ENCODE results near the gene ZKSCAN8. TPM values are rescaled to one million over a fixed set of nuclear protein-coding genes. Genes with fewer than 3 reads are reported as not detected.

ZKSCAN8 gene
- total RNA-seq, 1 donor from 2014 or later = 17.7 TPM

GRCh38 chr6:28154357-28154756 is 12.7 kb downstream of the ZKSCAN8 start:
- Mint-ChIP-seq H3K27ac (no peak overlapping the region), H3K27me3 (no peaks in the 10 kb centered on the region), H3K9me3 (peaks cover 63% of the 10 kb centered on the region), H3K4me3 (no peak overlapping the region), H3K4me1 (peaks cover 1% of the 10 kb centered on the region), H3K36me3 (ENCODE audit: low read depth) (peaks cover 93% of the 10 kb centered on the region)
- DNase-seq = no peak
- intact Hi-C loops (cut with micrococcal nuclease) = no loop called here

GRCh38 chr6:28158318-28158717 is 16.6 kb downstream of the ZKSCAN8 start:
- Mint-ChIP-seq H3K4me1 (peaks cover 8% of the 10 kb centered on the region), H3K27ac (no peak overlapping the region), H3K27me3 (no peaks in the 10 kb centered on the region), H3K4me3 (no peak overlapping the region), H3K9me3 (peaks cover 54% of the 10 kb centered on the region), H3K36me3 (ENCODE audit: low read depth) (peaks cover 73% of the 10 kb centered on the region)
- DNase-seq = no peak
- intact Hi-C loops (cut with micrococcal nuclease) = no loop called here

DNA sequence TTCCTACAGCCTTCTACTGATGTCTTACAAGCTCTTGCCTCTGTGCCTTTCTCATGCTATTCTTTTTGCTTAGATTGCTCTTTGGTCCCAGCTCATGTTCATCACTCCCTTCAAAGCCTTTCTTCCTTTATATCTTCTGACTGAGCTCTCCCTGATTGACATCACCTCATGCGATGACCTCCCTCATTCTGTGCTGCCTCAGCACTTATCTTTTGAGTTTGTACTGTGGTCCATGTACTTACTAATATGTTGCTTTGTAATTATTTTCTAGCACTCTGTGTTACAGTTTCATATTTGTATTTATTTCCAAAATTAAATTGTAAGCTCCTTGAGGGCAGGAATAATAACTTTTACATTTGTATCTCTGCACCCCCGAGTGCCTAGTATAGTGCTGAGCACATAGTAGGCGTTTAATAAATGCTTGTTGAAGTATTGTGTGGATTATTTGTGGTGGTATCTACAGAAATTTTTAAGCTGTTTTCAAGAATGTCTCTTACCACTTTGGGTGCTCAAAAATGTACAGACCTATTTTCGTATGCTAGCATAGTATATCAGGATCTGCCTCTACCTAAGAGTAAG is 17.4 kb downstream of the ZKSCAN8 start:
- Mint-ChIP-seq H3K4me3 (no peak overlapping the region), H3K9me3 (peaks cover 48% of the 10 kb centered on the region), H3K27ac (no peak overlapping the region), H3K4me1 (peaks cover 8% of the 10 kb centered on the region), H3K36me3 (ENCODE audit: low read depth) (peaks cover 67% of the 10 kb centered on the region), H3K27me3 (no peaks in the 10 kb centered on the region)
- no peak for DNase-seq
- intact Hi-C loops (cut with micrococcal nuclease) = no loop called here

- intact Hi-C loops (cut with micrococcal nuclease) = no loop called here
- Mint-ChIP-seq H3K27ac (no peak overlapping the region), H3K4me1 (peaks cover 8% of the 10 kb centered on the region)
Observed at GRCh38 chr6:28160233-28160632, 18.6 kb downstream of the ZKSCAN8 start.

DNA sequence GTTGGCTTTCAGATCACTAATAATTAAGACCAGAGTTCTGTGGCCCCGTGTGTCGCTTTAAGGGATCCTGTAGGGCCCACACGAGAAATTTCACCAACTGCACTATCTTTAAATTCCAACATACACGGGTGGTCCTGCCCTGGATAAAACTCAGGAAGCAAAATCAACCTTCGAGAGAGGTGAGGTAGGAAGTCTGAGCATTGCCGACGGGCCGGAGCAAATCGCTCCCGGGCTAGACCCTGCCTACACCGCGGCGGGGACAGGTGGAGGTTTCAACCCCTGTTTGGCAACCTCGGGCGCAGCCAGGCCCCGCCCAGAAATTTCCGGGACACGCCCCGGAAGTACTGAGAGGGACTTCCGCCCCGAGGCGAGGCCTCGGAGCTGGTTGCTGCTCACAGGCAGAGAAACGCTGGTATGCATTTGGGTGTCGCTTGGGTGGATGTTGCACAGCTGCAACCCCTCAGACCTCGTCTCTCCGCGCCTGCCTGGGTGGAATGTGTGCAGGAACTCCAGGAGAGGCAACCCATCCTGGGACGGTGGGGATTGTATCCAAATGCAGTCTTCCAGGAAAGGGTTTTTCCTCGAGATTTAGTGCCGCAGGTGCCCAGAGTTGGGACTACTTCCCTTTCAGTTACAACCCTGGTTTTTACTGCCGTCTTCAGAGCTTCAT is 19.9 kb downstream of the ZKSCAN8 start:
- H3K9me3 Mint-ChIP-seq = peaks cover 34% of the 10 kb centered on the region
- intact Hi-C loops (cut with micrococcal nuclease) = no loop called here

More at GRCh38 chr6:28160233-28160632, 18.6 kb downstream of the ZKSCAN8 start:
- H3K27me3 Mint-ChIP-seq = no peaks in the 10 kb centered on the region
- DNase-seq = no peak
- peaks cover 40% of the 10 kb centered on the region for H3K9me3 Mint-ChIP-seq
- H3K36me3 Mint-ChIP-seq (ENCODE audit: low read depth) = peaks cover 56% of the 10 kb centered on the region
- H3K4me3 Mint-ChIP-seq = no peak overlapping the region

DNA sequence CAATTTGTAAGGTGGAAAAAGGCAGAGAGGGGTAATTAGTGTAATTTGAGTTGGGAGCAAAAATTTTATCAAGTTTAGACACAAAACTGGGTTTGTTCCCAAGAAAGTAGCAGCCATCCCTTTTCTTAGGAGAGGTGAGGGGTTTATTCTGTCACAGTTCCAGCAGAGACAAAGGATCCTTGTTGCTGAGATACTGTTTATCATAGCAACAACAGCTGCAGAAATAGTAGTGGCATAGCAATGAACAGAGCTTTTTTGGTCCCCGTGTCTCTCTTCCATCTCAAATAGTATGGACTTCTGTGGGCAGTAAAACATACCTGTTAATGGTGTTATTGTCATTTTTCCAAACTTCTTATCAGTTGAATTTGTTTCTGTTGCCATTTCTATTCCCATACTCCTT is 23.9 kb downstream of the ZKSCAN8 start:
- H3K27me3 Mint-ChIP-seq = no peaks in the 10 kb centered on the region
- H3K27ac Mint-ChIP-seq = no peak overlapping the region
- no peak for DNase-seq
- H3K4me3 Mint-ChIP-seq = no peak overlapping the region
- peaks cover 17% of the 10 kb centered on the region for H3K9me3 Mint-ChIP-seq
- intact Hi-C loops (cut with micrococcal nuclease) = no loop called here
- H3K36me3 Mint-ChIP-seq (ENCODE audit: low read depth) = peaks cover 9% of the 10 kb centered on the region
- H3K4me1 Mint-ChIP-seq = peaks cover 8% of the 10 kb centered on the region

More for the DNA sequence above, 19.9 kb downstream of the ZKSCAN8 start:
- peaks cover 8% of the 10 kb centered on the region for H3K4me1 Mint-ChIP-seq
- H3K27ac Mint-ChIP-seq = no peak overlapping the region
- no peaks in the 10 kb centered on the region for H3K27me3 Mint-ChIP-seq
- peaks cover 44% of the 10 kb centered on the region for H3K36me3 Mint-ChIP-seq (ENCODE audit: low read depth)
- peak; percentile 91 for DNase-seq
- H3K4me3 Mint-ChIP-seq = peak overlapping the region; percentile 64

GRCh38 chr6:28167068-28167467 is 25.4 kb downstream of the ZKSCAN8 start:
- peaks cover 5% of the 10 kb centered on the region for H3K36me3 Mint-ChIP-seq (ENCODE audit: low read depth)
- intact Hi-C loops (cut with micrococcal nuclease) = no loop called here
- no peaks in the 10 kb centered on the region for H3K27me3 Mint-ChIP-seq
- no peak for DNase-seq
- peaks cover 13% of the 10 kb centered on the region for H3K9me3 Mint-ChIP-seq
- H3K4me3 Mint-ChIP-seq = no peak overlapping the region
- H3K4me1 Mint-ChIP-seq = peaks cover 3% of the 10 kb centered on the region
- H3K27ac Mint-ChIP-seq = no peak overlapping the region

- peaks cover 2% of the 10 kb centered on the region for H3K36me3 Mint-ChIP-seq (ENCODE audit: low read depth)
- no peak for DNase-seq
- H3K9me3 Mint-ChIP-seq = peaks cover 7% of the 10 kb centered on the region
- intact Hi-C loops (cut with micrococcal nuclease) = no loop called here
- H3K27ac Mint-ChIP-seq = no peak overlapping the region
- no peaks in the 10 kb centered on the region for H3K27me3 Mint-ChIP-seq
- H3K4me3 Mint-ChIP-seq = no peak overlapping the region
- no peaks in the 10 kb centered on the region for H3K4me1 Mint-ChIP-seq
Observed at GRCh38 chr6:28167926-28168325, 26.2 kb downstream of the ZKSCAN8 start.

GRCh38 chr6:28171271-28171670 is 29.6 kb downstream of the ZKSCAN8 start:
- no peaks in the 10 kb centered on the region for H3K36me3 Mint-ChIP-seq (ENCODE audit: low read depth)
- no peak overlapping the region for H3K4me3 Mint-ChIP-seq
- no peaks in the 10 kb centered on the region for H3K4me1 Mint-ChIP-seq
- no peak overlapping the region for H3K27ac Mint-ChIP-seq
- H3K9me3 Mint-ChIP-seq = peaks cover 14% of the 10 kb centered on the region
- intact Hi-C loops (cut with micrococcal nuclease) = no loop called here
- H3K27me3 Mint-ChIP-seq = peaks cover 7% of the 10 kb centered on the region
- peak; percentile 12 for DNase-seq

DNA sequence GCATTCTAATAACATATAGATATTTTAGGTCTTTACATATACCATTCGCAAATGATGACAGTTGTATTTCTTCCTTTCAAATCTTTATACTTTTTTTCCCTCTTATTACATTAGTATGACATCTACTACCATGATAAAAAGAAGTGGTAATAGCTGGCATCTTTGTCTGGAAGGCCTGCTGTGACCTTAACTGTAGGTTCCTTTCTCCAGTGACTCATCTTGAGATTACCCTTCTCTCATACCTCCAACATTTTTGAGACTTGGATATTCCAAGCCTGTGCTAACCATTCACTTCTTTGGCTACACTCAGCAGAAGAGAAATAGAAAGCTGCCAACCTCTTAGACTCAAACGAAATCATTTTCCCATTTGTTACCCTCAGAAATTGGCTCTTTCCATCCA is 30.3 kb downstream of the ZKSCAN8 start:
- intact Hi-C loops (cut with micrococcal nuclease) = no loop called here
- Mint-ChIP-seq H3K4me3 (no peak overlapping the region), H3K27me3 (peaks cover 7% of the 10 kb centered on the region), H3K9me3 (peaks cover 14% of the 10 kb centered on the region), H3K27ac (no peak overlapping the region), H3K4me1 (no peaks in the 10 kb centered on the region), H3K36me3 (ENCODE audit: low read depth) (no peaks in the 10 kb centered on the region)
- DNase-seq = no peak

GRCh38 chr6:28176373-28176772 is 34.7 kb downstream of the ZKSCAN8 start:
- H3K27ac Mint-ChIP-seq = no peak overlapping the region
- H3K4me1 Mint-ChIP-seq = no peaks in the 10 kb centered on the region
- H3K27me3 Mint-ChIP-seq = peaks cover 9% of the 10 kb centered on the region
- H3K4me3 Mint-ChIP-seq = no peak overlapping the region
- no peak for DNase-seq
- peaks cover 7% of the 10 kb centered on the region for H3K9me3 Mint-ChIP-seq
- H3K36me3 Mint-ChIP-seq (ENCODE audit: low read depth) = no peaks in the 10 kb centered on the region
- intact Hi-C loops (cut with micrococcal nuclease) = no loop called here

DNA sequence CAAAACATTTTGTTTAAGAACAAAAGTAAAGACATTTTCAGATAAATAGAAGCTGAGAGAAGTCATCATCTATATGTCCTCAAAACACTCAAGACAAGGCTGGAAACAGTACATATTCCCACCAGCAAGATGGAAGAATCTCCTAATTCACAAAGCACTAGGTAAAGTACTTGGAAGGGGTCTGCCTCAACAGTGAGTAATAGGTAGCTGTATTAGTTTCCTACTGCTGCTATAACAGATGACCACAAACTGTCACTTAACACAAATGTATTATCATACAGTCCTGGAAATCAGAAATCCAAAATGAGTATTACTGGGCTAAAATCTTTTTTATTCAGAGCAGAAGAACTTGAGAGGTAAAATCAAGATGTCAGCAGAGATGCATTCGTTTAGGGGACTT is 40.6 kb downstream of the ZKSCAN8 start:
- H3K27ac Mint-ChIP-seq = no peak overlapping the region
- peaks cover 19% of the 10 kb centered on the region for H3K9me3 Mint-ChIP-seq
- no peaks in the 10 kb centered on the region for H3K4me1 Mint-ChIP-seq
- H3K27me3 Mint-ChIP-seq = peaks cover 2% of the 10 kb centered on the region
- no peaks in the 10 kb centered on the region for H3K36me3 Mint-ChIP-seq (ENCODE audit: low read depth)
- no peak for DNase-seq
- intact Hi-C loops (cut with micrococcal nuclease) = no loop called here
- H3K4me3 Mint-ChIP-seq = no peak overlapping the region

DNA sequence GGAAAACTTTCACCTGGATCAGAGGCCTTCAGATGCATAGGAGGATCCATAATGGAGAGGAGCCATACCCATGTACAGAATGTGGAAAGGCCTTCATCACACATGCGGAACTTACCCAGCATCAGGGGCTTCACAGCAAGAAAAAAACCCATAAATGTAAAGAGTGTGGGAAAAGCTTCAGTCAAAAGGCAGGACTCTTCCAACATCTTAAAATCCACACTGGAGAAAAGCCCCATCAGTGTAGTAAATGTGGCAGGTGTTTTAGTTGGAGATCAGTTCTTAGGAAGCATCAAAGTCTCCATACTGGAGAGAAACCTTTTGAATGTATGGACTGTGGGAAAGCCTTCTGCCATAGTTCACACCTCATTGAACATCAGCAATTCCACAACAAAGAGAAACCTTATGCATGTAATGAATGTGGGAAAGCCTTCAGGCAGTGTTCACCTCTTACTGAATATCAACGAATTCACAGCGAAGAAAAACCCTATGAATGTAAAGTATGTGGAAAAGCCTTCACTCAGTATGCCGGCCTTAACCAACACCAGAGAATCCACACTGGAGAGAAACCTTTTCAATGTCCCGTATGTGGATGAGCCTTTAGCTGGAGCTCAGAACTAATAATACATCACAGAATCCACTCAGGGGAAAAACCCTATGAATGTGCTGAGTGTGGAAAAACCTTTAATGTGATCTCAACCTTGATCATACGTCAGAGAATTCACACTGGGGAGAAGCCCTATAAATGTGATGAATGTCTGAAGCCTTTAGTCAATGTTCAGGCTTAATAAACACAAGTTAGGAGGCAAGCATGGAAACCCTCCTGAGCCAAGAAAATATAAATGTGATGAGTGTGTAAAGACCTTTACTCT is 46.7 kb downstream of the ZKSCAN8 start:
- Mint-ChIP-seq H3K27me3 (no peaks in the 10 kb centered on the region), H3K9me3 (peaks cover 15% of the 10 kb centered on the region), H3K36me3 (ENCODE audit: low read depth) (no peaks in the 10 kb centered on the region), H3K4me1 (no peaks in the 10 kb centered on the region), H3K4me3 (no peak overlapping the region), H3K27ac (no peak overlapping the region)
- DNase-seq = no peak
- intact Hi-C loops (cut with micrococcal nuclease) = no loop called here

DNA sequence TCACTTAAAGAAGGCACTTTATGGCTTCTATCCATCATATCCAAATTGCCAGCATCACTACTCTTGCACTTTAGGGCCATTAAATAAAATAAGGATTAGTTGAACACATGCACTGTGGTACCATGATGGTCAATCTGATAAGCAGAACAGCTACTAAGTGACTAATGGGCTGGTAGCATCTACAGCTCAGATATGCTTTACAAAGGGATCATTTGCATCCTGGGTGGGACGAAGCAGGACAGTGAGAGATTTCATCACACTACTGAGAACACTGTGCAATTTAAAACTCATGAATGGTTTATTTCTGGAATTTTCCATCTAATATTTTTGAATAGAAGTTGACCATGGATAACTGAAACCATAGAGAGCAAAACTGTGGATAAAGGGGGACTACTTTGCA is 58.3 kb downstream of the ZKSCAN8 start:
- Mint-ChIP-seq H3K36me3 (ENCODE audit: low read depth) (no peaks in the 10 kb centered on the region), H3K27me3 (peaks cover 8% of the 10 kb centered on the region), H3K4me3 (no peak overlapping the region), H3K4me1 (no peaks in the 10 kb centered on the region), H3K27ac (no peak overlapping the region), H3K9me3 (peaks cover 34% of the 10 kb centered on the region)
- intact Hi-C loops (cut with micrococcal nuclease) = no loop called here
- DNase-seq = peak; percentile 11

Measured in activated CD4-positive, alpha-beta T cell treated with anti-CD3 and anti-CD28 coated beads, Interleukin-2, amount 10 ng/mL, durations not matched to agents 24 days and 14 days (primary cell).